GM13976 (cell line): Measurements from ENCODE around the gene EEF2KMT.
A peak's percentile ranks its signal among the peaks of the same experiment; 100 is the strongest.
"Not testable (repeated sequence)": the region's sequence is repeated elsewhere in the genome, so short reads cannot be mapped to it uniquely, and the experiment has no call there.

Experiments used
- DNase-seq: peaks from one replicate; pipeline ENCODE4 v3.0.0; 2012; ENCODE audit warnings: low spot score
- in situ Hi-C: fragments of 300-500 bp; cut with MboI; formaldehyde crosslinking; loops from one replicate; pipeline ENCODE4 v1.12.0; 2022; ENCODE audit warnings: low sequenced_read_pairs, mixed read lengths, inconsistent platforms; ENCODE audit not compliant: unreplicated experiment
- TF ChIP-seq, protein P1 (sequence below): IDR thresholded peaks from 2 replicates; pipeline ENCODE4 v1.5.1; 2012; ENCODE audit warnings: borderline replicate concordance, mild to moderate bottlenecking; ENCODE audit not compliant: insufficient read depth; ENCODE audit errors: extremely low read depth, missing control alignments, control extremely low read depth

Gene EEF2KMT, protein sequence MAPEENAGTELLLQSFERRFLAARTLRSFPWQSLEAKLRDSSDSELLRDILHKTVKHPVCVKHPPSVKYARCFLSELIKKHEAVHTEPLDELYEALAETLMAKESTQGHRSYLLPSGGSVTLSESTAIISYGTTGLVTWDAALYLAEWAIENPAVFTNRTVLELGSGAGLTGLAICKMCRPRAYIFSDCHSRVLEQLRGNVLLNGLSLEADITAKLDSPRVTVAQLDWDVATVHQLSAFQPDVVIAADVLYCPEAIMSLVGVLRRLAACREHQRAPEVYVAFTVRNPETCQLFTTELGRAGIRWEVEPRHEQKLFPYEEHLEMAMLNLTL

DNA sequence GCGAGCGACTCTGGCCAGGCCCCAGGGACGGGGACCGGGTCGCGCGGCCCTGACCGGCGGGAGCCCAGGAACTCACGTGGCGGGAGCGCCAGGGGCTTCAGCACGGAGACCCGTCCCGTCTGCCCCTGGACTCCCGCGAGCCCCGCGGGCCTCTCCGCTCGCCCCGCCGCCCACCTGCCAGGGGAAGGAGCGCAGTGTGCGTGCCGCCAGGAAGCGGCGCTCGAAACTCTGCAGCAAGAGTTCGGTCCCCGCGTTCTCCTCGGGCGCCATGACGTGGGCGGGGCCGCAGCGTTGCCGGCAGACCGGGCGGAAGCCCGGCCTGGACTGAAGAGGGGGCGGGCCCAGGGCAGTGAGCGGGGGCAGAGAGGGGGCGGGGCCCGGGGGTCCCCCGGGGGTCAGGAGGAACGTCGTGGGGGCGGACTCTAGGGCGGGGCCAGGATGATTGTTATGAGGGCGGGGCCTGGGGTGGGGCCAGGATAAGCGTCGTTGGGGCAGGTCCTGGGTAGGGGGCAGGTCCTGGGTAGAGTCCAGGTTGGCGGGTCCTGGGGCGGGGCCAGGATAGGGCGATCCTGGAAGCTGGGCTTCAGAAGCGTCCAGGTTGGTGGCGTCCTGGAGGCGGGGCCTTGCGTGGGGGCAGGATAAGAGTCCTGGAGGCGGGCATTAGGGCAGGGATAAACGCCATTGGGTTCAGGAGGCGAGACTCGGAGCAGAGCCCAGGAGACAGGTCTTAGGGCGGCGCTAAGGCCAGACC lies at the start of gene EEF2KMT:
Gene EEF2KMT (minus strand): TSS at position 326 of the 751 bp plus-strand sequence. CDS start 56 bp downstream, at position 270.
- TF ChIP-seq, protein P1, sequence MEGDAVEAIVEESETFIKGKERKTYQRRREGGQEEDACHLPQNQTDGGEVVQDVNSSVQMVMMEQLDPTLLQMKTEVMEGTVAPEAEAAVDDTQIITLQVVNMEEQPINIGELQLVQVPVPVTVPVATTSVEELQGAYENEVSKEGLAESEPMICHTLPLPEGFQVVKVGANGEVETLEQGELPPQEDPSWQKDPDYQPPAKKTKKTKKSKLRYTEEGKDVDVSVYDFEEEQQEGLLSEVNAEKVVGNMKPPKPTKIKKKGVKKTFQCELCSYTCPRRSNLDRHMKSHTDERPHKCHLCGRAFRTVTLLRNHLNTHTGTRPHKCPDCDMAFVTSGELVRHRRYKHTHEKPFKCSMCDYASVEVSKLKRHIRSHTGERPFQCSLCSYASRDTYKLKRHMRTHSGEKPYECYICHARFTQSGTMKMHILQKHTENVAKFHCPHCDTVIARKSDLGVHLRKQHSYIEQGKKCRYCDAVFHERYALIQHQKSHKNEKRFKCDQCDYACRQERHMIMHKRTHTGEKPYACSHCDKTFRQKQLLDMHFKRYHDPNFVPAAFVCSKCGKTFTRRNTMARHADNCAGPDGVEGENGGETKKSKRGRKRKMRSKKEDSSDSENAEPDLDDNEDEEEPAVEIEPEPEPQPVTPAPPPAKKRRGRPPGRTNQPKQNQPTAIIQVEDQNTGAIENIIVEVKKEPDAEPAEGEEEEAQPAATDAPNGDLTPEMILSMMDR, result peak; percentile 19
- in situ Hi-C loops, result not testable (repeated sequence)
- DNase-seq, result peak; percentile 94

DNA sequence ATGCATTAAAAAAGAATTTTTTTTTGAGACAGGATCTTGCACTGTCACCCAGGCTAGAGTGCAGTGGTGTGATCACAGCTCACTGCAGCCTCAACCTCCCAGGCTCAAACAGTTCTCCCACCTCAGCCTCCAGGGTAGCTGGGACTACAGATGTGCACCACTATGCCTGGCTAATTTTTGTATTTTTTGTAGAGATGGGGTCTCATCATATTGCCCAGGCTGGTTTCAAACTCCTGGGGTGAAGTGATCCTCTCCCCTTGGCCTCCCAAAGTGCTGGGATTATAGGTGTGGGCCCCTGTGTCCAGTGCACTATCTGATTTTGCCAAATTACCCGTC lies 47.0 kb upstream of the EEF2KMT start:
- DNase-seq, in situ Hi-C loops: not testable (repeated sequence)

DNA sequence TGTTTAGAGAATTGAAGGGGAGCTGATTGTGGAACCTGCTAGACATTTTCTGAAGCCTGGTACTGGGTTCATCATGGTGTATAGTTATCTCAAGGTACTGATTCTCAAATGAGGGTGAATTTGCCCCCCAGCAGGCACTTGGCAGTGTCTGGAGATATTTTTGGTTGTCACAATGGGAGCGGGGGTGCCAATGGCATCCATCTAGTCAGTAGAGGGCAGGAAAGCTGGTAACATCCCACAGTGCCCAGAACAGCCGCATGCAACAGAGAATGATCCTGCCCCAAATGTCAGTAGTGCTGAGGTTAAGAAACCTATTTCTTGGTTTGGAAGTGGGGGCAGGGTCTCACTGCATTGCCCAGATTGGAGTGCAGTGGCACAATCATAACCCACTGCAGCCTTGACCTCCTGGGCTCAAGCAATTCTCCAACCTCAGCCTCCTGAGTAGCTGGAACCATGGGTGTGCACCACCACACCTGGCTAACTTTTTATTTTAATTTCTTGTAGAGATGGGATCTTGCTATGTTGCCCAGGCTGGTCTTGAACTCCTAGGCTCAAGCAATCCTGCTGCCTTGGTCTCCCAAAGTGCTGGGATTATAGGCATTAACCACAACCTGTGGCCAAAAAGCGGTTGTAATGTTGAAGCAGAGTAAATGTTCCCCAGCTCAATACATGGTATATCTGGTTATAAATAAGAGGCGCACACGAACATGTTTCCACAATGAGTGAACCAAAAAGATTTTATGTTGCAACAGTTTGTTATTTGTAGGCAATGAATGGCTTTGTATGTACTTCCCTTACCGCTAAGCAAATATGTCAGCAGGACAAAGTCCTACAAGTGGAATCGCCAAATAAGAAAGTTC lies 46.4 kb upstream of the EEF2KMT start:
- TF ChIP-seq, protein P1, result no peak
- no peak for DNase-seq
- in situ Hi-C loops, result no loop called here

DNA sequence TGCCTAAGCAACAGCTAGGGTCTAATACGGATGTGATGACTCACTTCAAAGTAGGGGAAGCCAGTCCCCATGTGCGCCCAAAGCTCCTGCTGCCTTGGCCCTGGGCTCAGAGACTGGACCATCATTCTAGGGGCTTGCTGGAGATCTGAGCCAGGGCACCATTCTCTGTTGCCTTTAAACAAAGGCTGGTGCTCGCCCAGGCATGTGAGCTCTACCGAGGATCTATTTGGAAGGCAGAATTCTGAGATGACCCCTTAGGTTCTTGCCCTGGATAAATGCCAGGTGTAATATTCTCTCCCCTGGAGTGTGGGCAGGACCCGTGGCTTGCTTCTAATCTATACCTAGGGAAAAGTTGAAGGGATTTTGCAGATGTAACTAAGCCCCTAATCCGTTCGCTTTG lies 42.6 kb upstream of the EEF2KMT start:
- DNase-seq, in situ Hi-C loops: not testable (repeated sequence)

DNA sequence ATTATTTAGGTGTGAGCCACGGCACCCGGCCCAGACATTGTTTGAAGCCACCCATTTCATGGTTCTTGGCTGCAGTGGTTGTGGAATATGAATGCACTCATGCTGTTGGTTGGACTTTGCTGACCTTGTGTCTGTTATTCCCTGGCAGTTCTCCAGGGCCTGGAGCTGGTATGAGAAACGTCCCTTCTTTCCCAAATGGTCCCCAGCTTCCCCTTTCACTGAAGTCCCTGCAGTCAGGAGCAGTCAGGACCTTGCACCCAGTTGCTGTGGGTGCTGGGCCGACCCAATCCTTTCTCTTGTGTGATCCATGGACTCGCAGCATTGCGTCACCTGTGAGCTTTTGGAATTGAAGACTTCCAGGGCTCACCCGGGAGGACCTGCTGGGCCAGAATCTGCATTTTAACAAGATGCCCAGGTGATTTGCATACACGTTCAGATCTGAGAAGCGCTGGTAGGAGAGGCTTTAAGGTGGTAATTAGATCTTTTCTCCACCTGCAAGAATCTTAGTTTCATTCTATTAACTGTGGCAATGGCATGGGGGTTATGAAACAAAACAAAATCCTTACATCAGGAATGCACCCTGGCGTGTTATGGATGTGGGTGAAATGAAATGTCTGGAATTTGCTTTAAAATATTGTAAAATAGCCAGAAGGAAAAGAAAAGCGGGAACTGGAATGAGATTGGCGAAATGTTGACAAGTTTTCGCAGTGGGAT lies 37.3 kb upstream of the EEF2KMT start:
- DNase-seq, in situ Hi-C loops: not testable (repeated sequence)

DNA sequence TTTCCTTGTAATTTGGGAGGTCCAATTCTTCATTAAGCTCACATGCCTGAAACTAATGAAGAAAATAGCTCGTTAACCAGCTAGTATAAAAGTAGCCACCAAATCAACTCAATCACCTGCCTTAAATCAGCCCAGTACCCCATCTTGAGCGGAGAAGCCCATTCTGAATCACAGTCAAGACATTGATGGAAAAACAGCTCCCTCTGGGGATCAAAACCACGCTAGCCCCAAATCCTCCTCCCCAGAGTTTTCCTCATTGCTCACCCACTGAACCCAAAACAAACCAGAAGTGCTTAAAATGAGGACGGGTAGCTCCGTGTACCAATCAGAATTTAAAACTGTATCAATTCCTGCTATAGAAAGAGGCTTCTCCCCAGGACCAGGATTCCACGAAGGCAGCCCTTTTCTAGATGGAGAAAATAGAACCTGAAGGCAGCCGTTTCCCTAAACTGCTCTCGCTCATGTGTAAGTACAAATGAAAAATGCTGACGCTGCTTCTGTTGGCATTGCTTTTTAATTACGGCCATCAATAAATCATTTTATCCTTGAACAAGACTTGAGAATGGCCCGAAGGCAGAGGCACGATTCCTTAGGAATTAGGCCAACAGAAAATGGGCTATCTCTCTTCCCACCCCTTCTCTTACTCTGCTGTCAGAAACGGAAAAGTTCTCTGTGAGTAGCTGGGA lies 35.5 kb upstream of the EEF2KMT start:
- DNase-seq, in situ Hi-C loops: not testable (repeated sequence)

DNA sequence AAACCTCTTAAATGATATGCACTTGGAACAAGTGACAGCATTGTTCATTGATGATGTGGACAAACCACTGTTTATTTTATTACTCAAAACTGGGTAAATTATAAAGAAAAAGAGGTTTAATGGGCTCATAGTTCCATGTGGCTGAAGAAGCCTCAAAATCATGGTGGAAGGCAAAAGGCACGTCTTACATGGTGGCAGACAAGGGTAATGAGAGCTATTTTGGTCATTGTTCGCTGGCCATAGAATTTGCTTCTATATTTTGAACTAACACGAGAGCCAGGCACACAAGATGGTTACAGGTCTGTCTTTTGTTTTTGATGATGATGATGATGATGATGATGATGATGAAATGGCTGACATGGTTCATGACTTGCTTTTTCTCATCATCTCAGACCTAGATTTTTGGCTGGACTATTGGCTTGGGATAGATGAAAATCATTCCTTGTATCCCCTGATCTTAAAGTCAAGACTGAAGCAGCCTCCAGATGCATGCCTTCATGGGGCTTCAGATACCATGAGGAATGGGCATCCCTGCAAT lies 33.9 kb upstream of the EEF2KMT start:
- in situ Hi-C loops, DNase-seq: not testable (repeated sequence)

DNA sequence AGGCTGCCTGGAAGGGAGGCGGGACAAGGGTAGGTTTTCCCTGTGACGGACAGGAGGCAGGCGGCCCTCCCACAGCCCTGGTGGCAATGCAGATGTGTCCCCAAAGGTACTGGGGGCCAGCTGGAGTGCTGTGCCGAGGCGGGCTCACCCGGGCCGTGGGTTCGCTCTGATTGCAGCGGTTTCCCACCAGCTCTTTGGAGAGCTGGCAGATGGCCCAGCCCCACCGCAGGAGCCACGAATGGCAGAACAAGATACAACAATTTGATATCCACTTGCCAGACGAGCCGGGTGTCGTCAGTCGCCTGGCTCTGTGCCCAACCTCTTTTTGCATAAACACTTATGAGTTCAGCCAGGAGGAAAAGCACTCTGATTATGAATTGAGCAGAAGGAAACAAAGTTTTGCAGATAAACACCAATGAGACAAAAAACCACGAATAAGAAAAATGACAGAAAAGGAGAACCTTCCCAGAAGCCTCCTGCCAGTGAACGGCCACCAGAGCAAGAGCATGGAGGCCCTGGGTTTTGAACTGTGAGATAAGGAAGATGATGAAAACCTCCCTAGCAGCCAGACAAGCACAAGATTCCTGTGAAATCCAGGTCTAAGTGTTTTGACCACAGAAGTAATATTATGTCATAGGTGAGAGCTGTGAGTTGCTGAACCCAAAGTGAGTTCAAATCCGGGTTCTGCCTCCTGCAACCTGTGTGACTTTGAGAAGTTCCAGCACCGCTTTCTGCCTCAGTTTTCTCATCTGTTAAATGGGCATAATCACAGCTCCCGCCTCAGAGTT lies 19.9 kb upstream of the EEF2KMT start:
- peak; percentile 5 for DNase-seq
- in situ Hi-C loops, result not testable (repeated sequence)

DNA sequence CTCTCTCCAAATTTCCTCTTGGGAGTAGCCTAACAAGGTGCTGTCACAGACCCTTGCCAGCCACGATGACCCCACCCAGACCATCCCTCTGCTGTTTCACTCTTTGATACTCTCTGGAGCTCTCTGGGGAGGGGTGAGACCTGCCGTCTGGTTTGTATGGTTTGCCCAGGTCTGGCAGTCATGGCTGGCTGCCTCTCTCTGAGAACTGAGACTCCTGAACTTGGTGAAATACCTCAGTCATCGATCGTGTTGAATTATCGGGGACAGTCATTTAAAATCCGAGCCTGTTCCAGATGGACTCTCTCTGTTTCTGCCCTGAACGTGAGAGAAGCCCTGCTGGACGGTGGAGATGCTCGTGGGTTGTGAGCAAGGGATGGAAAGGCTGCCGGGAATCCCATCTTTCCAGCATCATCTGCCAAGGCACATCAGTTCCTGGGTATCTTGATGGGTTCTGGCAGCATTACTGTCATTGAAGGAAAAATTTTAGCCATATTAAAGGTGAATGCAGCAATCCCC lies 19.2 kb upstream of the EEF2KMT start:
- DNase-seq, in situ Hi-C loops: not testable (repeated sequence)

DNA sequence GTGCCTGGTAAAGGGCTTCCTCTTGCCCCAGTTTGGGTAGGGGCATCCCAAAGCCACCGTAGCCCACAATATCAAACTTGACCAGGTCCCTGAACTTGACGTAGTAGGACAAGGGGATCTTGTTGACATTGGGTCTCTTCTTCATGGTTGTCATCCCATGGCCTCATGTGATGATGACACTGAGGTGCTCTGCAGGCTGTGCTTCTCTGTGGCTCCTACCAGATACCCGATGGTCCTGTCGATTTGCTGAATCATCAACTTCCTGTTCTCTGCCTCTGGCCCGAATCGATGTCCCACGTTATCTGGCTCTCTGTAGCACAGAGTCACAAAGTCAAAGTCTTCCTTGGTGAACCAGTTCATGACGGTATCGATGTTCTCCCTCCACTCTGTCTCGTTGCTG lies 13.3 kb upstream of the EEF2KMT start:
- DNase-seq, in situ Hi-C loops: not testable (repeated sequence)
